C4-2B (cell line): ENCODE results near the gene SLC6A6.

Experiments used
- ZFX ChIP-seq: fragments of 450-650 bp; IDR thresholded peaks from 2 replicates; pipeline ENCODE4 v1.6.1; 2017
- TF ChIP-seq, protein P1 (sequence below): fragments of 450-650 bp; conservative IDR thresholded peaks from 2 replicates; pipeline ENCODE4 v1.5.1; 2017; ENCODE audit warnings: mild to moderate bottlenecking

DNA sequence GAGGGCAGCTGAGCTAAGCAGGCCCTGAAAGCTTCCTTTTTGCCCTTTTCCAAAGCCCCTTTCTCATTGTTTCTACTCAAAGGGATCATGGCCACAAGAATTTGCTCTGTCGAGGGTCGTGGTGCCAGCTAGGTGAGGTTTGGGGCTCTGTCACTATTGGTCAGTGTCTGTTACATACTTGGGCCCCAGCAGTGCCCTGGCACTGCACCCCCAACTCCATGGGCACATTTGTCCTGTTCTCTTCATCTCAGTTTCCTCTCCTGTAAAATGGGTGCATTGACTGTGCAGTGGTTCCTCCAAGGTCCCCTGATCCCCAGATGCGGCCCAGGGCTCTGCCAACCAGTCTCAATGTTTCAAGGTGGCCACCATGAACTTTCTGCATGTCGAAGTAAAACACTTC lies 62.1 kb downstream of the SLC6A6 start:
- TF ChIP-seq, protein P1, sequence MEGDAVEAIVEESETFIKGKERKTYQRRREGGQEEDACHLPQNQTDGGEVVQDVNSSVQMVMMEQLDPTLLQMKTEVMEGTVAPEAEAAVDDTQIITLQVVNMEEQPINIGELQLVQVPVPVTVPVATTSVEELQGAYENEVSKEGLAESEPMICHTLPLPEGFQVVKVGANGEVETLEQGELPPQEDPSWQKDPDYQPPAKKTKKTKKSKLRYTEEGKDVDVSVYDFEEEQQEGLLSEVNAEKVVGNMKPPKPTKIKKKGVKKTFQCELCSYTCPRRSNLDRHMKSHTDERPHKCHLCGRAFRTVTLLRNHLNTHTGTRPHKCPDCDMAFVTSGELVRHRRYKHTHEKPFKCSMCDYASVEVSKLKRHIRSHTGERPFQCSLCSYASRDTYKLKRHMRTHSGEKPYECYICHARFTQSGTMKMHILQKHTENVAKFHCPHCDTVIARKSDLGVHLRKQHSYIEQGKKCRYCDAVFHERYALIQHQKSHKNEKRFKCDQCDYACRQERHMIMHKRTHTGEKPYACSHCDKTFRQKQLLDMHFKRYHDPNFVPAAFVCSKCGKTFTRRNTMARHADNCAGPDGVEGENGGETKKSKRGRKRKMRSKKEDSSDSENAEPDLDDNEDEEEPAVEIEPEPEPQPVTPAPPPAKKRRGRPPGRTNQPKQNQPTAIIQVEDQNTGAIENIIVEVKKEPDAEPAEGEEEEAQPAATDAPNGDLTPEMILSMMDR: no peak
- no peak for TF ChIP-seq ZFX
